Gastrocnemius medialis (tissue), 4 donors: ENCODE results near the gene AP4E1.

Experiments
- POLR2A ChIP-seq, 2 donors: fragments of 450-650 bp; IDR thresholded peaks; one replicate each; pipeline ENCODE4 v1.6.1; 2017; ENCODE audit warnings: antibody characterized with exemption in 2 of 2, mild to moderate bottlenecking in 2 of 2, moderate library complexity in 2 of 2
- TF ChIP-seq, protein P1 (sequence below), 5 experiments: fragments of 450-650 bp in 3 of 5; fragments of 200-600 bp in 2 of 5; sonication (generic) in 2 of 5; IDR thresholded peaks in 4 of 5; conservative IDR thresholded peaks in 1 of 5; 1 replicate in 4 of 5; 2 replicates in 1 of 5; pipeline ENCODE4 v1.5.1; 2016 to 2019; ENCODE audit warnings: antibody characterized with exemption in 5 of 5, mild to moderate bottlenecking in 3 of 5, moderate library complexity in 3 of 5

DNA sequence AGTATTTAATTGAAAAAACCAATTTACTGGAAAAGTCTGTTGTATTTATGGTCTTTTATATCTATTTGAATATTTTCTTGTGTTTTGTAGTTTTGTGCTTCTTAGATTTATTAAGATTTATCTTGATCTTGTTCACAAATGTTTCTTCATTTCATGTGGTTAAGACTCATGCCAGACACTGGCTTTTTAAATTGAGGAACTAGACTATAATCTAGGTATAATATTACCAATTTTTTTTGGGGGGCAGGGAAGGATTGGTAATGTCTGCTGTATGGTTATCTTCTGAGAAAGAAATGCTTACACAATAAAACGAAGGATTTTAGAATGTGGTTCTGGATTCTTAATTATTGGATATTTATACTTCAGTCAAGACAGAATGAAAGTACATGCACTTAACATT is 24.9 kb downstream of the AP4E1 start:
- TF ChIP-seq, protein P1, sequence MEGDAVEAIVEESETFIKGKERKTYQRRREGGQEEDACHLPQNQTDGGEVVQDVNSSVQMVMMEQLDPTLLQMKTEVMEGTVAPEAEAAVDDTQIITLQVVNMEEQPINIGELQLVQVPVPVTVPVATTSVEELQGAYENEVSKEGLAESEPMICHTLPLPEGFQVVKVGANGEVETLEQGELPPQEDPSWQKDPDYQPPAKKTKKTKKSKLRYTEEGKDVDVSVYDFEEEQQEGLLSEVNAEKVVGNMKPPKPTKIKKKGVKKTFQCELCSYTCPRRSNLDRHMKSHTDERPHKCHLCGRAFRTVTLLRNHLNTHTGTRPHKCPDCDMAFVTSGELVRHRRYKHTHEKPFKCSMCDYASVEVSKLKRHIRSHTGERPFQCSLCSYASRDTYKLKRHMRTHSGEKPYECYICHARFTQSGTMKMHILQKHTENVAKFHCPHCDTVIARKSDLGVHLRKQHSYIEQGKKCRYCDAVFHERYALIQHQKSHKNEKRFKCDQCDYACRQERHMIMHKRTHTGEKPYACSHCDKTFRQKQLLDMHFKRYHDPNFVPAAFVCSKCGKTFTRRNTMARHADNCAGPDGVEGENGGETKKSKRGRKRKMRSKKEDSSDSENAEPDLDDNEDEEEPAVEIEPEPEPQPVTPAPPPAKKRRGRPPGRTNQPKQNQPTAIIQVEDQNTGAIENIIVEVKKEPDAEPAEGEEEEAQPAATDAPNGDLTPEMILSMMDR (IDR thresholded peaks at IDR 0.05 in 4 of 5, conservative IDR thresholded peaks at IDR 0.05 in 1 of 5): no peak
- no peak for TF ChIP-seq POLR2A (IDR thresholded peaks at IDR 0.05)
